A673 (cell line): ENCODE results near the gene CMIP.

ENCODE experiments used
- CTCF ChIP-seq: fragments of 300-800, 200-600 bp; sonication (generic); conservative IDR thresholded peaks from 2 replicates; pipeline ENCODE4 v1.5.1; 2017; ENCODE audit warnings: low read depth, mild to moderate bottlenecking, antibody characterized with exemption, low read length, moderate library complexity, mixed read lengths
- EZH2 ChIP-seq: fragments of 200-600 bp; sonication (generic); IDR thresholded peaks from 2 replicates; pipeline ENCODE4 v1.6.1; 2017; ENCODE audit warnings: borderline replicate concordance, low read depth, mild to moderate bottlenecking, mixed read lengths, antibody characterized with exemption, low read length; ENCODE audit not compliant: poor library complexity, severe bottlenecking

DNA sequence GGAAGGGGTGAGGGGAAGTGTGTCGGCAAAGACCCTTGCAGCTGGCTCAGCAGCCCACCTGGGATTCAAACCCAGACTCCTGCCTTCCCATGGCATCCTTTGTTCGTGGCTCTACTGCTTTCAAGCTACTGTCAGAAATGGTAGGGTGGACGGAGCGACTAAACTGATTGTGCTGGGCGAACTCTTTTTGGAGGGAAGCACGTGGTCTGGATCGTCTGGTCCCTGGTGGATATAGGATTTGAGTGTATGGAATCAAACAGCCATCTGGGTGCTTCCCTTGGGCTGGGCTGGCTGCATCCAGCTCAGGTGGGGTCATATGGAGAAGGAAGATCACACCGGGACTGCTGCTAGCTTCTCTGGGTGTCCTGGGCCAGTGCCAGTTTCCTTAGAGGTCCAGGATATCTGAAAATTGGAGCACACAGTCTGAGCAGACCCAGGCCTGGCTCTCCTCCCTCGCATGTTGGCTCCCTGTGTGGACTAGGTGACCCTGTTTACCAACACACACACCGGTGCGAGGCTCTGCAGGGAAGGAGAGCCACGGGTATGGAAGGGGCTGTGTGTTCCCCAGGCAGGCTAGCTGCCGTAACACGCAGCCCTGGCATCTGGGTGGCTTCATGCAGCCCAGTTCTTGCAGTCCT lies 8.6 kb downstream of the CMIP start:
- no peak for TF ChIP-seq CTCF
- no peak for TF ChIP-seq EZH2
